NCI-H2196 (cell line): ENCODE measurements around the gene MFAP4.
"Not testable (repeated sequence)": the region's sequence is repeated elsewhere in the genome, so short reads cannot be mapped to it uniquely, and the experiment has no call there.

ENCODE experiments used
- DNase-seq: peaks from one replicate; lab custom pipeline; 2025; ENCODE audit not compliant: unreplicated experiment; lab: John Stamatoyannopoulos, UW

Gene MFAP4

DNA sequence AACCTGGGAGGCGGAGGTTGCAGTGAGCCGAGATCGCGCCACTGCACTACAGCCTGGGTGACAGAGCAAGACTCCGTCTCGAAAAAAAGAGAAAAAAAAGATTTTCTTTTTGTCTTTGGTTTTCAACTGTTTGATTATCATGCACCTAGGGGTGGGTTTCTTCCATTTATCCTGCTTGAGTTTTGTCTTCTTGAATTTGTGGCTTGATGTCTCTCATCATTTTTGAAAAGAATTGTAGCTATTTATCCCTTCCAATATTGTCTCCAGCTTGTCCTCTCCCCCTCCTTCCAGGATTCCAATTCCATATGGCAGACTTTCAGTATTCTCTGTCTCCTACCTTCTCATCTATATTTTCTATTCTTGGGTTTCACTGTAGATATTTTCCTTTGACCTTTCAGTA, 32.2 kb downstream of the MFAP4 start:
- no peak for DNase-seq

DNA sequence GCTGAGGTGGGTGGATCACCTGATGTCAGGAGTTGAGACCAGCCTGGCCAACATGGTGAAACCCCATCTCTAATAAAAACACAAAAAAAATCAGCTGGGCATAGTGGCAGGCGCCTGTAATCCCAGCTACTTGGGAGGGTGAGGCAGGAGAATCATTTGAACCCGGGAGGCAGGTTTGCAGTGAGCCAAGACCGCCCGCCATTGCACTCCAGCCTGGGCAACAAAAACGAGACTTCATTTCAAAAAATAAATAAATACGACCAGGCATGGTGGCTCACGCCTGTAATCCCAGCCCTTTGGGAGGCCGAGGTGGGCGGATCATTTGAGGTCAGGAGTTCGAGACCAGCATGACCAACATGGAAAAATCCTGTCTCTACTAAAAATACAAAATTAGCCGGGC, 33.6 kb downstream of the MFAP4 start:
- not testable (repeated sequence) for DNase-seq

DNA sequence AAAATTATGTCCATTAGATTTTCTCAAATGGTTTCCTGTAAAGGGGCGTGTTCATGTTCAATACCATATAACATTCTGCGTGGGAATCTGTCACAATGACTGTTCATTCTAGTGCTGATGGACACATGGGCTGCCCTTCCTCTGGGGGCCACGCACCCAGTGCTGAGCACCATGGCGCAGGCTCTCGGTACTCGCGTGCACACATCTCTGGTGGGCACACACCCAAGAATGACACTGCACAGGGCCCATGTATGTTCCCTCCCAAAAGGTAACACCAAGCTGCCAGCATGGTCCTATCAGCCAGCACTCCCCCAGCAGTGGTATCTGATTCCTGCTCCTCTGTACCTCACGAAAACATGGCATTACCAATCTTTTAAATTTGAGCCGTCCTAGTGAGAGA, 38.2 kb downstream of the MFAP4 start:
- DNase-seq: no peak

DNA sequence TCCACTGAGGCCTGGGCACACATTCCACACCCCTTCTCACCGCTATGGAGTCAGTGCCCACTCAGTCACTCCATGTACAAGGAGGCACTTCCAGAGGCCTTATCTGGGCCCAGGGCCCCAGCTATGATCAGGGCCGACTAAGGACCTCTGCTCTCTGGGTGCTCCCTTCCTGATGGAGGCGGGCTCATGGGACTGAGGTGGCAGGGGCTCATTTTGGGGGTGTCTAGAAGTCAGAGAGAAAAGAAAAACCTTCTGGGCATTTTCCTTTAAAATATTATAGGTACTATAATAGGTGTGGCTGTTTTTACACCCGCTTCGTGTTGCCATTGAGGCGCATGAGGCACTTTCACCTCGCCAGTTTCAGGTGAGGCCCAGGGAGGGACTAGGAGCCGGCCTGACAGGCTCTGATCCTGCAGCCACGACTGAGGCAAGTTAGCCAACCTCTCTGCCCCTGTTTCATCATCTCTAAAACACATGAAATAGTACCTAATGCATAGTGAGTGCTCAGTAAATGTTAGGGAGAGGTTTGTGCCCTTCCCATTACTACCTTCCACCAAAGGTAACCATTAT, 38.8 kb downstream of the MFAP4 start:
- no peak for DNase-seq

DNA sequence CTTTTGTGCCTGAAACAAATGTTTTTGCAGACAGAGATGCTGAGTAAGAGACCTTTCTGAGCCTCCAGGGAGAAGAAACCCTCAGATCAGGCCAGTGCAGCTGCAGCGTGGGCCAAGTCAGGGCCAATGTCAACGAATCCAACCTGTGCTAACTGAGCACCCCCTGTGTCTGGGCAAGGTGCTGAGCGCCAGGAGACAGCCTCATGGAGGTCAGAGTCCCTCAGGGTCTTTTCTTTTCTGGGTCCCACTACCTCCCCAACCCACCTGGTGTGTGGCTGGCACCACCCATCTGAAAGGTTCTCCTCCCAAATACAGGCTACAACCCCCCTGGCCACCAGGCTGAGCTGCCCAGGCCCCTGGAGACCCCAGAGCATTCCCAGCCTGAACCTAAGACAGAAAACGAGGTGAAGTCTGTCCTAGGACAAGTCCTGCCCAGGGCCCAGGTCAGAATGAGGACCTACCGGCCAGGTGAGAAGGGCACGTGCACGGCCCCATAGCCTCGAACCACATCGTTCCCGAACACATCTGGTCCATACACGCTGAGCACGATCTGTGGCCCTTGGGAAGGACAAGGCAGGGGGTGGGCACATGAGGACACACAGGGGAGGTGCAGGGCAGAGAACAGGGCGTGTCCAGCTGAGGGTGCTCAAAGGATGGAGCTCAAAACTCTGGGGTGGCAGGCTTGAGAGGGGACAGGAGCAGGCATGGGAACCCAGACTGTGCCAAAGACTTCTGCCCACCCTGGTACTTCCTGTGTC, 39.5 kb downstream of the MFAP4 start:
- DNase-seq: no peak

DNA sequence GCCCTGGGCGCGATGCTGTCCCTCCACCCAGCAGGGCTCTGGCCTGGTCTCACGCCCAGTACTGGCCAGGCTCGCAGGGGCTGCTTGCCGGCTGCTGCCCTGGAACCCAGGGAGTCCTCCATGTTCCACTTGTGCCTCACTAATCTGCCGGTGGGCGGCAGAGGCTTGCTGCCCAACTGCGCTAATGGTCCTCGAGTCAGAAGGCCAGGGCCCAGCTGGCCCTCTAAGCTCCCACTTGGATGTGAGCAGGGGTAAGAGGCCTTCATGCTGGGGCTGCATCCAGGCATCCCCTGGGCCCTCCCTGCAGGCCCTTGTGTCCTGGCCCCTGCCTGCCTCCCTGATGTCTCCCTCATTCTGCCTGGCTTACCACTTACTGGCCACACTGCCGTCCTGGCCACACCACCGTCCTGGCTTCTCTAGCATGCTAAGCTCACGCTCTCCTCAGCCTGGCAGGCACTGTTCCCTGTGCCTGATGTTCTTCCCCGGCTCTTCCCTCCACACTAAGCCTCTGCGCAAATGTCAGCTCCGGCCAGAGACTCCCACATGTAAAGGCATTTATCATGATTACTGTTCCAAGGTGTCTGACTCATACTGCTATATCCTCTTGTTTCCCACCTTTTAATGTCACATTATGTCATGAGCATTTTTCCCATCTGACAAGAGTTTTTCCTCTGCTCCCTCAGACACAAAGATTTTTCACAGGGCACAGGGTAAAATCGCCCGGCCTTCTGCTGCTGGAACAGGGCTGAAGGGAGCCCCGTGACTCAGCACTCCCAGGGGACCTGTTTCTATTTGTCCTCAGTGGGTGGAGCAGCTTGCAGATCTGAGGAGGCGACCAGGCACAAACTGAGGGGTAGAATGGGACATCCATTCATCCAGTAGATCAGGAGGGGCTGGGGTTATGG, 40.4 kb downstream of the MFAP4 start:
- no peak for DNase-seq

DNA sequence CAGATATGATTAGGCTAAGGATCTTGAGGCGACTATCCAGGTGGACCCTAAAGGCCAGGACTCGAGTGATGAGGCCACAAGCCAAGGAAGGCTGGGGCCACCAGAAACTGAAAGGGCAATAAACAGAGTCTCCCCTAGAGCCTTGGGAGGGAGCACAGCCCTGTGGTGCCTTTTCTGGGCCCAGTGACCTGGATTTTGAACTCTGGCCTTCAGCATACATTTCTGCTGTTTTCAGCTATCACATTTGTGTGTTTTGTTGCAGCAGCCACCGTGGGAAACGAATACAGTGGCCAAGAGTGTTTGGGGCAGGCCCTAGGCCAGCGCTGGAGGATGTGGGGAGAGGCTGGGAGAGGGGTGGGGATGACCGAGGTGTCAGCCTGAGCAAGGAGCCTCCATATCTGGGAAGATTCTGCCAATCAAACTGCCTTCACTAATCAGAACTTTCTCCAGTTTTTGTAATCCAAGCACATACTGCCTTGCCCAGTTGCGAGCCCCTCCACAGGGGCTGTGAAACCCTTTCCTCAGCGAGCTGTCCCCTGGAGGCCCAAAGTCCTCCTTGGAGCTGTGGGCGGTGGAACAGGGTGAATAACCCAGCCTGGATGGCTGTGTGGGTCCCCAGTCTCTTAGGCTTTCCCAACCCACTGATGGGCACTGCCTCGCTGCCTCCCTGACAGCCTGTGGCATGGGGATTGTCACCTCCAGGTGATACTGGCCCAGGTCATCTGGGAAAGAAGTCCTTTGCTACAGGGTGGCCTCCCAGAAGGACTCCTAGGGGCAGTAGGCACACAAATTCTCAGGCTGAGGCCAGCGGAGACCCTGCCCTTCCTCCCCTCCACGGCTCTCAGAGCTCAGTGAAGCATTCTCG, 41.3 kb downstream of the MFAP4 start:
- no peak for DNase-seq

DNA sequence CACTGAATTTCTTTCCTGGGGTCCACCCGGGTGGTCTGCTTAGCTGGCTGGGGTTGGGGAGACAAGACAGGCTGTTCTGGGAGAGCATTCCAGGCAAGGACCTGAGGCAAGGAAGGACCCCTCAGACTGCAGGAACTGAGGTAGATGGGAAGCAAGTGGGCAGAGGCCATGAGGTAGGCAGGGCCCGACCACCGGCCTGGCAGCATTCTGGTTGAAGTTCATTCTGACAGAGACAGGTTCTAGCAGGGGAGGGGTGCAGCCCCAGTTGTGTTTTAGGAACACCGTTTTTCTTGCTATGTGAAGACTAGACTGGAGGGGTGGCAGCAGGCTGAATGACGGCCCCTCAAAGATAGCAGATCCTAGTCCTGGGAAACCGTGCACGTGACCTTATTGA, 41.9 kb downstream of the MFAP4 start:
- no peak for DNase-seq

DNA sequence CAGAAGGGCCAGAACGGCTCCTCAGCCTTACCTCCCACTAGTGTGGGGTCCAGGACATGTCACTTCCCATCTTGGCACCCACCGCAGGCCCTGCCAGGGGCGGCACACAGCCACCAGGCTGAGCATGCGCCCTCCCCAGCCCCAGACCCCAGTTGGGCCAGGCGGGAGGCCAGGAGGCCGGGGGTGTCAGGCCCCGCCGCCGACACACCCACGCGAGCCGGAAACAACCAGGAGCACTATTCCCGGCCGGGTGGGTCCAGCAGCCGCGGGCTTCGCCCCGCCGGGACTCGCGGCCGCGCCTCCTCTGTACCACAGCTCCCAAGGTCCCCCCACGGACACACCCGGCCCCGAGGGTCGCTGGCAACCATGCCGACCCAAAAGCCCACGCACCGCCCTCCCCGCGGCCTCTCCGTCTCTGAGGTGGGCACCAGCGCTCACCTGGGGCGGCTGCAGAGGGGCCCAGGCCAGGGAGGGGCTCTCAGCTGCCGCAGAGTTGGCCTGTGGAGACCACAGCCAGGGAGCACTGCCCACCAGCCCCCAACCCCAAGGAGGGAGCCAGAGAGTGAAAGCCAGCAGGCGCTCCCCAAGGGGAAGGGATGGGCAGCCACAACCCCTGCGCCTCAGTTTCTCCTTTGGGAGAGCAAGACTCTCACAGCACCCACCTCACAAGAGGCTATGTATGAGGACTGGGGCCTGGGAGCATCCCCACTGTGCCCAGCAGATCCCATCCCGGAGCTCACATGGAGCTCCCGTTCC, 42.5 kb downstream of the MFAP4 start:
- DNase-seq: no peak

DNA sequence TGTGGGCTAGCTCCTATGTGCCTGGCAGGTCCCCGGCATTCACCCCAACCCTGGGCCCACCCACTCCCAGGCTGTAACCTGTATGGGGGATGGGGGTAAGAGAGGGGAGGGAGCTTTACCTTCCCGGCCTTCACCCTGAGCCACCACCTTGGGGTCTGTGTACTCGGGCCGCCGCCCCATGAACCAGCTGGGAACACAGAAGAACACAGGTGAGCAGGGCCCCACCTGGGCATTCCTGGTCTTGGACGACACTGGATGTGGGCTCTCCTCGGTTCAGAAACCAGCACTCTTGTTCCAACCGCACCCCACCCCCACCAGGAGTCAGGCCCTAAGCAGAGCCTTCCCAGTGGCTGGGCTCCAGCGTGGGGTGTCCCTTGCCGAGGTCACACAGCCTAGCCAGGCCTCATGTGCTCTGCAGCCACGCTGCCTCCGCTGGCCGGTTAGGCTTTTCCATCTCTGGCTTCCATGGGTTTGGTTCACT, 43.3 kb downstream of the MFAP4 start:
- DNase-seq: no peak

DNA sequence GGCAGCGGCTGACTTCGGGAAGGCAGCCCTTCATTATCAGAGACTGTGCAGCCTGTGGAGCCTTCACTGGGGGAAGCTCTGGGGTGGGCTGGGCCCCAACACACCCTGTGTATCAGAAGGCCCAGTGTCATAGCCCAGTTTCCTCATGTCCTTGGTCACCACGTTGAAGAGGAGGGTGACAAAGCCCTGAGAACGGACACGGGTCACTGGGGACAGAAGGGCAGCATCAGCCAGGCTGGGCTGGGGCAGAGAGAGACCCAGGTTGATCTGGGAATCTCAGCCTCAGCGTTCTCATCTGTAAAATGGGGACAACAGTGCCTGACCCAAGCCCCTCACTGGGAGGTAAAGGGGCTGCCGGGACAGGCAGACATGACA, 43.7 kb downstream of the MFAP4 start:
- DNase-seq: no peak

DNA sequence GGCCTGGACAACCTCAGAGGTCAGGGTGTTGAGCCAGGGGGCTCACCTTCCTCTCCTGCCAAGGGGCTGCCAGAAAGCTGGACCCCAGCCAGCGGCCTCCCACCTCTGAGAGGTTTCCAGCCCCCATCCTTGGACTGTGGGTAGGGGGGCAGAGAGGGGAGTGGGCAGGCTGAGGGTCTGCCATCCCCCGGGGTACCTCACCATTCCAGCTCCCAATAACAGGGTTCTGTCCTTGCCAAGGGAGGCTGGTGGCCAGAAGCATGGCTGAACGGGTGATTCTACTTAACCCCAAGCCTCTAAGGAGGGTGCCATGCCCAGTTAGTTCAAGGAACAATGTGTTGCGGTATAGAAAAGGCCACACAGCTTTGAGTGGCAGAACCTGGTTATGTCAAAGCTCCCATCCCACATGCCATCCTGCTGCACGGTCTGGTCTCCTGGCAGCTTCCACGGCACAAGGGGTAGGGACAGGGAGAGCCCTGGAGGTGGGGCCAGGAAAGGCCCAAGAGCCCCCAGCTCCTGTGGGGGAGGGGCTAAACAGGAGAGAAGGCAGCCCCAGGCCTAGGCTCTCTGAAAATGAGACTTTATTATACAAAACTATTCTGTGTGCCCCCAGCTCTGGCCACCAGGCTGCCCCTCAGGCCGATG, 44.3 kb downstream of the MFAP4 start:
- no peak for DNase-seq

DNA sequence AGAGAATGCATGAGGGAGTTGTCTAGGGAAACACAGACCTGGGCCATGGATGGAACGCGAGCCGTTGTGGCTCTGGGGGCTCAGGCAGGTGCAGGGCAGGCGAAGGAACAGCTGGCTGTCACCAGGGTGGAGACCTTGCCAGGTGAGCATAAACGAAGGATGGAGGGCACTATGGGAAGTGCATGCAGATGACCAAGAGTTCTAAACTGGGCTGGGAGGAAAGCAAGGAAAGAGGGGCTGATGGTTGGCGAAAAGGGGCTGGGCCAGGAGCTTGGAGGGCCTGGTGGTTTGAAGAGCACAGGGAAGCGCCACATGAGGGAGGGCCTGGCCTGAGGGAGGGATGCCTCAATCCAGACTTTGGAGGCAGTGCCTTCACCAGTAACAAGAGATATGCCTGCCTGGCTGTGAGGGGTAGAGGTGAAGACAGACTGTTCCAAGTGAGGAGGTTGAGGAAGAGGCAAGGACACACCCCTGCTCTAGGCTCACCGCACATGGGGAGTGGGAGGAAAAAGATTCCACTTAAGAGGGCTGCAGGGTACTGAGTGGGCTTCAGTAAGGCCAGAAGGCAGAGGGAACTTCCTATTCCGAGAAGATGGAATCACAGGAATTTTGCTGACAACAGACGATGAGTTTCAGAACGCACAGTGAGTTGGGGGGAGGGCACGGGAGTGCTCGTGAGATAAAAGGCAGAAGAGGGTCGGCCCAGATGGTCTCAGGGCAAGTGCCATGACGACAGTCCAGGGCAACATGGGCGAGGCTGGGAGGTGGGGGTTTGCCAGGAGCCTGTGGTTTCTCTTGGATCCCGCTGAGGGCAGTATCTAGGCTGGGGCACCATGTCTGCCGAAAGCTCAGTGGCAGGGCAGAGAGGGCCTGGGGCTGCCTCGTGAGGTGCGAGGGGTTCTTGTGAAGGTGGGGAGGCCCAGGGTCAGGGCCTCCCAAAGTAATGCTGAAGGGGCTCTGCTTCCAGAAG, 45.1 kb downstream of the MFAP4 start:
- DNase-seq: no peak

DNA sequence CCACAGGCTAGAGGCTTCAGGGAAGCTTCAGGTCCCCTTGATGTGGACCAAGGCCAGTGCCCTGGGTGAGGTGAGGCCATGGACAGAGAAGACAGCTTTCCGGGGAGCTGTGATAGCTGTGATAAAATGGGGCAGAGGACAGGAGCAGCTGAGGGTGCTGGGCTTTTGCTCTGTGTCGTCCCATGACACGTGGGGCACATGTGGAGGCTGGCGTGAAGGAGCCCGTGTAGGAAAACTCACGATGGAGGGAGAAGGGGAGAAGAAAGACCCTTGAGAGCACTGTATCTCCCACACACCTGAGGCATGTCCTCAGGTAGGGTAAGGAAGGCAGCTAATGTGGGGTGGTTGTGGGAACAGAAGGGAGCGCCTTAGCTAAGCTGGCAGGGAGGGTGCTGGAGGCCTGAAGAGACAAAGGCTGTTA, 45.8 kb downstream of the MFAP4 start:
- DNase-seq: no peak

DNA sequence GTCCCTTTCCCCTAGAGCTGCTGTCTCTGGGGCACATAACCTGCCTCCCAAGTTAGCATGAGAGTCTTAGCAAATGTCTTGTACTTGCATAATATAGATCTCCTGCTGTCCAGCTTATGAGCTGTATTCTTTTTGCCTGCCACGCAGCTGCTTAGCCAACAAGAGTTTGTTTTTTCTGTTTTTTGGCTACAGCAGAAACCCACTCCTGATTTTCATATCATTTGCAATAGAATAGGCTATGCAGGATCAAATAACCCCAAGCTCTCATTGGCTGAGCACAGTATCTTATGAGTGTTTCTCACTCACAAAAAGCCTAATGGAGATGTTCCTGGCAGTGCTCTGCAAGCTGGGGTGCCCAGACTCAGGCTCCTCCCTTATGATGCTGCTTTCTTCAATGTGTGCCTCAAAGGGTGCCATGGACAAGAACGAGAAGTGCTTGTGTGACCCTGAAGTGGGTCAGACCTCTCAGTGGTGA, 47.6 kb downstream of the MFAP4 start:
- no peak for DNase-seq

DNA sequence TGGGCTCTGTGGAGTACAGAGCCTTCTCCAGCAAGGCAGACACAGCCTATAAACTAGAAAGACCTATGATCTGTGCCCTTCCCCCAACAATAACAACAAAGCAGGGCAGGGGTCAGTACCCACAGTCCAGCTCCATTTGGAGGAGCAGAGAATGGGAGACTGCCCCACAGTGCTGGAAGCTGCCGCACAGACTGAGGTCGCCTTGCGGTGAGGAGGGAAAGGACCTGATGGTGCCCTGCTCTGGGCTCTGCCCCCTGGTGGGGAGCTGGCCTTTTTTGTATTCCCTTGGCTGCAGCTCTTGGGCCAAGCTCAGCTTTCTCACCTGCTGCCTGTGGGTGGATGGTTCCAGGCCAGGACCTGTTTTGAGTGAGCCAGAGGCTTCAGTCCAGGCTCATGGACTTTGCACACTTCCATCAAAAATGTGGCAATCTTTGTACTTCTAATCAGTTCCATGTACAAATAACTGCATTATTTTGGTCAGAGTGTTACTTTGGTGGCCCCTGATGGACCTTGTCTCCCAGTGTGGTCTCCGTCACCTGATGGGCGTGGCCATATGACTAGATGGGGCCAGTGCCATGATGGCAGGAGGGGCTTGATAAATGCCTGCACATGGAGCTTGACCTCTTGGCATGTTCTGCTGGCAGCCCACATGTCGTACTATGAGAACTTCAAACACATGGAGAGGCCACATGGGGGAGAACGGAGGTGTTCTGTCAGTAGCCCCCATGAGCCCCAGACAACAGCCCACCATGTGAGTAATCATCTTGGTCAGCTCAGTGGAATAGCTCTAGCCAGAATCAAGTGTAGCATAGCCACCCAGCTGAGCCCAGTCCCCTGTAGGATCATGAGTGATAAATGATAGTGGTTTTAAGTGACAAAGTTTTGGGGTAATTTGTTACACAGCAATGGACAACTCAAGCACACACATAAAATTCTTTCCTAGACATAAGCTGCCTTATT, 48.7 kb downstream of the MFAP4 start:
- DNase-seq: peak; percentile 7

DNA sequence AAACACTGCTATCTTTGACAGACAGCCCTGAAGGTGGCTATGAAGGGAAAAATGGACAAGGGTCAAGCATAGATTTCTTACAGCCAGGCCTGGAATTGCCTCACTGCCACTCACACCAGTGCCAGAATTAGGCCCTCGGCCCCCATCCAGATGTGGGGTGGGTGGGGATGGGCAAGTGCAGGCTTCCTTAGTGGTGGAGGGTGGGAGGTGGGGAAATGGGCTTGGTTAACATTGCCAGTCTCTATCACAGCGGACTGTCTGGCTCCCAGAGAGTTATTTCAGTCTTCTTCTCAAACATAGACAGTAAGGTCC, 49.3 kb downstream of the MFAP4 start:
- DNase-seq: no peak
